ENCODE results near the gene TPTE.
"Not testable (repeated sequence)": the region's sequence is repeated elsewhere in the genome, so short reads cannot be mapped to it uniquely, and the experiment has no call there.

- not testable (repeated sequence) for TF ChIP-seq ELF4, ZNF384 (IDR thresholded peaks at IDR 0.05)
Observed at GRCh38 chr21:10607074-10607473, 85.7 kb downstream of the TPTE start.

All from HEK293T (cell line).